CD4-positive, alpha-beta T cell treated with Interleukin-17A for 1 hour (primary cell): ENCODE data around the gene SRPX2.
A peak's percentile ranks its signal among the peaks of the same experiment; 100 is the strongest.

Source experiments
- DNase-seq: peaks from one replicate; pipeline ENCODE4 v3.0.0-alpha.2; 2020

The SRPX2 gene

GRCh38 chrX:100643956-100644860, at the start of gene SRPX2:
SRPX2 (plus strand) TSS chrX:100644199; CDS start chrX:100646323, 2,124 bp downstream.
- no peak for DNase-seq

- DNase-seq: no peak
Observed at GRCh38 chrX:100596601-100597000, 47.4 kb upstream of the SRPX2 start.

GRCh38 chrX:100599456-100599855, 44.5 kb upstream of the SRPX2 start:
- DNase-seq: no peak

GRCh38 chrX:100600340-100600739, 43.7 kb upstream of the SRPX2 start:
- no peak for DNase-seq

- no peak for DNase-seq
Observed at GRCh38 chrX:100600758-100601157, 43.2 kb upstream of the SRPX2 start.

- DNase-seq: no peak
Observed at GRCh38 chrX:100606753-100607152, 37.2 kb upstream of the SRPX2 start.

GRCh38 chrX:100609591-100609990, 34.4 kb upstream of the SRPX2 start:
- DNase-seq: no peak

- no peak for DNase-seq
Observed at GRCh38 chrX:100611951-100612350, 32.0 kb upstream of the SRPX2 start.

- DNase-seq: peak; percentile 7
Observed at GRCh38 chrX:100615005-100615404, 29.0 kb upstream of the SRPX2 start.

- DNase-seq: no peak
Observed at GRCh38 chrX:100623001-100623400, 21.0 kb upstream of the SRPX2 start.

- peak; percentile 4 for DNase-seq
Observed at GRCh38 chrX:100625985-100626491, 18.0 kb upstream of the SRPX2 start.

GRCh38 chrX:100635040-100635439, 9.0 kb upstream of the SRPX2 start:
- DNase-seq: no peak

GRCh38 chrX:100635989-100636320, 8.0 kb upstream of the SRPX2 start:
- no peak for DNase-seq

GRCh38 chrX:100636321-100636991, 7.5 kb upstream of the SRPX2 start, which contains the start of gene TSPAN6:
TSPAN6 (minus strand) TSS chrX:100636806; CDS start chrX:100636694, 112 bp downstream.
- DNase-seq: peak; percentile 80

GRCh38 chrX:100642290-100642689, 1.7 kb upstream of the SRPX2 start:
- DNase-seq: no peak

- DNase-seq: no peak
Observed at GRCh38 chrX:100643212-100643611, 787 bp upstream of the SRPX2 start.

- DNase-seq: no peak
Observed at GRCh38 chrX:100645106-100645505, 1.1 kb downstream of the SRPX2 start.

GRCh38 chrX:100647095-100647494, 3.1 kb downstream of the SRPX2 start:
- no peak for DNase-seq

- no peak for DNase-seq
Observed at GRCh38 chrX:100647739-100648138, 3.7 kb downstream of the SRPX2 start.

GRCh38 chrX:100648458-100649417, 4.7 kb downstream of the SRPX2 start:
- no peak for DNase-seq

GRCh38 chrX:100649550-100650356, 5.8 kb downstream of the SRPX2 start:
- DNase-seq: no peak

- no peak for DNase-seq
Observed at GRCh38 chrX:100650841-100651240, 6.8 kb downstream of the SRPX2 start.
